Ovary (tissue), 3 donors: ENCODE measurements around the gene PDE7B.

ENCODE experiments used
- CTCF ChIP-seq, 3 donors: fragments of 450-650 bp in 2 of 3; fragments of 200-600 bp in 1 of 3; IDR thresholded peaks; one replicate each; pipeline versions ENCODE4 v1.5.1 to v1.8.0; 2016 to 2022; ENCODE audit warnings: antibody characterized with exemption in 3 of 3, mild to moderate bottlenecking in 1 of 3
- EP300 ChIP-seq: sonication (generic); formaldehyde crosslinking; IDR thresholded peaks from one replicate; pipeline ENCODE4 v1.6.1; 2017; ENCODE audit warnings: antibody characterized with exemption
- donor health status: DM: no; HTN: no; CAD: no.

GRCh38 chr6:136236466-136237293 lies 385.2 kb downstream of the PDE7B start:
- TF ChIP-seq CTCF (IDR thresholded peaks at IDR 0.05): no peak
- TF ChIP-seq EP300: no peak
